PFSK-1 (cell line): ENCODE results near the gene DNAH7.

ENCODE experiments used
- FOXP2 ChIP-seq: optimal IDR thresholded peaks from 2 replicates; pipeline ENCODE3; 2011; ENCODE audit warnings: borderline replicate concordance, control low read depth, inconsistent platforms; ENCODE audit not compliant: insufficient read depth; ENCODE audit errors: extremely low read length, extremely low read depth
- POLR2AphosphoS5 ChIP-seq: IDR thresholded peaks from 2 replicates; pipeline ENCODE4 v1.6.1; 2012; ENCODE audit warnings: low read depth, mild to moderate bottlenecking, control low read depth, low read length, moderate library complexity
- REST ChIP-seq, 2 experiments: IDR thresholded peaks; 2 replicates each; pipeline versions ENCODE4 v1.6.1 to v1.8.0; 2011 to 2012; ENCODE audit warnings: low read depth in 2 of 2, low read length in 2 of 2, control low read depth in 1 of 2, inconsistent platforms in 1 of 2, mild to moderate bottlenecking in 1 of 2, moderate library complexity in 1 of 2; ENCODE audit not compliant: insufficient read depth in 1 of 2
- SIN3A ChIP-seq: IDR thresholded peaks from 2 replicates; pipeline ENCODE4 v1.6.1; 2012; ENCODE audit warnings: mild to moderate bottlenecking, low read length, moderate library complexity, borderline replicate concordance; ENCODE audit not compliant: insufficient read depth
- TAF1 ChIP-seq: IDR thresholded peaks from 2 replicates; pipeline ENCODE4 v1.6.1; 2012; ENCODE audit warnings: low read length, control low read depth, borderline replicate concordance; ENCODE audit not compliant: insufficient read depth

- TF ChIP-seq SIN3A: no peak
- no peak for TF ChIP-seq POLR2AphosphoS5
- no peak for TF ChIP-seq REST (IDR thresholded peaks at IDR 0.05; ENCODE audit: insufficient read depth in 1 of 2, low read depth in 2 of 2, low read length in 2 of 2)
- no peak for TF ChIP-seq TAF1
- no peak for TF ChIP-seq FOXP2
These were observed 2.1 kb downstream of the DNAH7 start for GRCh38 chr2:196066291-196067087.
